GM18502 (cell line): Measurements from ENCODE around the gene FICD.
"Not testable (repeated sequence)": the region's sequence is repeated elsewhere in the genome, so short reads cannot be mapped to it uniquely, and the experiment has no call there.

ENCODE experiments used
- ATAC-seq: cut with Tn5 transposase; IDR thresholded peaks from one replicate; pipeline ENCODE4 v1.9.1; 2021; ENCODE audit warnings: mild to moderate bottlenecking; ENCODE audit not compliant: unreplicated experiment, poor library complexity

The FICD gene

GRCh38 chr12:108527166-108527496 is 12.1 kb downstream of the FICD start:
- no peak for ATAC-seq

- no peak for ATAC-seq
Measured at GRCh38 chr12:108530161-108530560, 15.1 kb downstream of the FICD start.

DNA sequence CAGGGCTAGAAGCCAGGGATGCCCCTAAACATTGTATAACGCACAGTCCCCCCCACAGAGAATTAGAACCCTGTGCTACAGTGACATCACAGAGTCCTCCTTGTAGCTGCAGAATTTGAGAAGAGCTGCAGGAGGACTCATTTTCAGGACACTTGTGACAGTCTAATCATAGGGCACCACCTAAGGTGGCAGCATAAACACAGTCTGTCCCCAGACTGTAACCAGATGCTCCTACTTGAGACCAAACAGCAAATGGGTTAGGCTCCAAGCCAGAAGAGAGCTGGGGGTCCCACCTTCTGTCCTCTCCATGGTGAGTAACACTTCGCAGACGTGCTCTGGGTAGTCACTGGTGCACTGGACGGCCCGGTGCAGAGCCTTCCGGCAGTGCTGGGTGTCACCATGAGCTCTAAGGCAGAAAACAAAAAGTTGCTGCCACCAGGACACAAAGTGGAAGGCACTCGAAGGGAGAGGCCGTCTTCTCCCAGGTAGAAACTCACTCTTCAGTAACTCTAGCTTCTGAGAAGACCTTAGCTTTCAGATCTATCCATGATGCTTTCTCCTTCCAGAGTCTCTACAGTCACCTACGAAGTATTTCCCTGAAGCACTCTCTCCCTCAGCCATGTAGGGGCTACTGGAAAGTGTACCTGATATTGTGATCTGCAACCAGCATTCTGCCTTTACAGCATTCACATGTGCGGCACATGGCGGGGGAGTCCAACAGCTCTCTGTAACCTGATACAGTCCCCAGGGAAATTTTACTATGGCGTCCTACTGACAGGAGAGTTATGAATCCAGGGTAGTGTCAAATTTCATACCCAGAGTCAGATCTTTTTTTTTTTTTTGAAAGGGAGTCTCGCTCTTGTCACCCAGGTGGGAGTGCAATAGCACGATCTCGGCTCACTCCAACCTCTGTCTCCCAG is 17.1 kb downstream of the FICD start:
- ATAC-seq: no peak

DNA sequence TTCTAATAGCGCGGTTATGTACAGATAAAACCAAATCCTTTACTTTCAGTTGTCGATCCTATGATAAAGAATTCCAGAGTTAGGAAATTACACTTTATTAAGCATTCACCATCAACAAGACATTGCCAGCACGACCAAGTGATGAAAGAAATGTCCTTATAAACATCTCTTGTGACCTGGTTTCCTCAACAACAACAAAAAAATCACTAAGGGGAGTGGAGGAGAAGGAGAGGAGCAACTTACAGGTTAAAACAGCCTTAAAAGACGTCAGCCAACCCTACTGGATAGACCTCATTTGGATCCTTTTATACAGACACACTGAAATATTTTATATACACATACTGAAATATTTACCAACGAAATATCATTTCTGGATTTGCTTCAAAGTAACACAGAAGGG is 23.1 kb downstream of the FICD start:
- no peak for ATAC-seq

DNA sequence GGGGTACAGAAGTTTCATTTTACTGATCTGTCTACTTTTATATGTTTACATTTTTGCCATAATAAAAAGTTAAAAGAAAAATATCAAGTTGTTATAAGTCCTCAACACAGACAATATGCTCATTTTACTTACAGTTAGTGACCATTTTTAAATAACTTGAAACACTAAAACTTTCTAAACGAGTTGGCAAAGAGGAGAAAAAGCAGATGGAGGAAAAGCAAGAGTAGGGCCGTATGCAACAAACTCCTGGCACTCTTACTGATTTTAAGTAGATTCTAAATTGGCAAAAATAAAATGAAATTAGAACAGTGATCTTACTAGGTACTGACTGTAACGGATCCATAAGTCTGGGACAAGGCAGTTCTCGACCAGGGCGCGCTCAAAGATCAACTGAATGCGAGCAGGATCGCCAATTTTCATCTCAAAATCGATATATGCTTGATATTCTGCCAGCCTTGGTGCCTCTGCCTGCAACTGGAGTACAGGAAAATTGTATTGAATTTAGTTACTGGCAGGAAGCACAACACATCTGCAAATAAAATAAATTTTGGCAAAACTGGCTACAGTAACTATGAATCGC is 23.6 kb downstream of the FICD start:
- no peak for ATAC-seq

DNA sequence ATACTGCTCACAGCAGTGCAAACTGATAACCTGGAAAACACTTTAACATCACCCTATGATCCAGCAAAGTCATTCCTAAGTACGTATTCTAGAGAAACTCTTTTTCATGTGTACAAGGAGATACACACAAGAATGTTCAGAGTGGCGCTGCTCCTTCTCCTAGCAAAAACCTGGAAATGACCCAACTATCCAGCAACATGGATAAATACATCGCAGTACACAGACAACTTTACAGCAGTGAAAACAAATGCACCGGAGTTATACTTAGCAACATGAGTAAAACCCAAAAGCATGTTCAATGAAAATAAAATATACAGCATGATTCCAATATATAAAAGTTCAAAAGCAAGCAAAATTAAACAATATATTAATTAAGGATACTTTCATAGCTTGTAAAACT is 27.2 kb downstream of the FICD start:
- ATAC-seq: no peak

DNA sequence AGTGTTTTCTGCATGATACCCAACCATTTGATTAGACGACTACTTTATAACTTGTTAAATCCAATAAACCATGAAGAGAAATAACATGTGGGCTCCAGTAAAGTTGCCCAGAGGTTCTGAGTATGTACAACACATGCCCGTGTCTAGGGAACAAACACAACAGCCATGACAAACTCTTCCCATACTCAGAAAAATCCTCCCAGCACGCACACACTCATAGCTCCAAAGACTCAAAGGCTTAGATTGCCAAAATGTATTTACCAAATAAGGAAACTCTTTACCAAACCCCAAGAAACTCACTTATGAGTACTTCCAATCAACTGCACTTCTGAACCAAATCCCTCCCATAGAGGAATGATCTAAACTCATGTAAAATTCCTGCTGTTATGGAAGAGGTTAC is 28.6 kb downstream of the FICD start:
- ATAC-seq: no peak

DNA sequence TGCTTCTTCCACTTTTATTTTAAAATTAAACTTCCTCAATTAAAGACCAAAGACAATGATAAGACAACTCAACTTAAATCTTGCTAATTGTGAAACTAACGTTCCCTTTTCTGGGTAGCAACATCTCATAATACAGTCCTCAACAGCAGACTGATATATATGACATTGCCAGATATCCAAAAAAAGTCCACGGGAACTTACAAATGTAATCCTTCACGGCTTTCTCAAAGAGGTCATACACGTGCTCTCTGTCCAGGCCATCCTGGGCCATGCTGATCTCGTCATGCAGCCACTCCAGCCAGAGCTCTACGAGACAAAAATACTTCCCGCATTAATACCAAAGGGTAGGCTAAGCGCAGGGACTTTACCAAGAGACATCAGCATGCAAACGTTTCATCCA is 32.6 kb downstream of the FICD start:
- no peak for ATAC-seq

GRCh38 chr12:108548954-108549521 is 34.0 kb downstream of the FICD start:
- no peak for ATAC-seq

DNA sequence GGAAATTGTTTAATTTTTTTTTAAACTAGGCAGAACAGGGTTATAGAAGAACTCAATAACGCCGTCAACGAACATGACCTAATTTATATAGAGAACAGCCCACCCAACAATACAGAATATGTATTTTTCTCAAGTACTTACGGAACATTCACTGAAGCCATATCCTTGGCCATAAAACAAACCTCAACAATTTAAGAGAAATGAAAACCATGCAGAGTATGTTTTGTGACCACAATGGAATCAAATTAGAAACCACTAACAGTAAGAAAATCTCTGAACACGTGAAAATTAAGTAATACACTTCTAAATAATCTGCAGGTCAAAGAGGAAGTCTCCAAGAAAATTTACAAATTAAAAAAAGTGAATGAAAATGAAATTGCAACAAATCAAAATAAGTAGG is 36.5 kb downstream of the FICD start:
- ATAC-seq: no peak

- no peak for ATAC-seq
Measured at GRCh38 chr12:108553799-108554198, 38.7 kb downstream of the FICD start.

GRCh38 chr12:108555383-108555782 is 40.3 kb downstream of the FICD start:
- ATAC-seq: not testable (repeated sequence)

DNA sequence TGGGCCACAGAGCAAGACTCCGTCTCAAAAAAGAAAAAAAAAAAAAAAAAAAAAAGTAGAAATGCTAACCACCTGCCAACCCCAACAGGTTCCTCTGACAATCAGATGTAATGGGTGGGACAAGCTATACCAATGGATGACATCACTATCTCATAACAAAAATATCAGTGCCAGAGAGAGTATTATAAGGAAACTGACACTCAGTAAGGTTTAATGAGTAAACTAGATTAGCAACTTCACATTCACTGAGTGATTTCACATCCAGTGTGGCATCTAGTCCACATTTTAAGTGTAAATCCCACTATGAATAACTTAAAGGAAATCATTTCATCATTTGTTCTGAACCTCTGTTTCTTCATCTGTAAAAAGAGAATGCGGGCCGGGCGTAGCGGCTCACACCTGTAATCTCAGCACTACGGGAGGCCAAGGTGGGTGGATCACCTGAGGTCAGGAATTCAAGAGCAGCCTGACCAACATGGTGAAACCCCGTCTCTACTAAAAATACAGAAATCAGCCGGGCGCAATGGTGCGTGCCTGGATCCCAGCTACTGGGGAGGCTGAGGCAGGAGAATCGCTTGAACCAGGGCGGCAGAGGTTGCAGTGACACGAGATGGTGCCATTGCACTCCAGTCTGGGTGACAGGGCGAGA is 44.1 kb downstream of the FICD start:
- ATAC-seq: no peak

- no peak for ATAC-seq
Measured at GRCh38 chr12:108559748-108560147, 44.7 kb downstream of the FICD start.

DNA sequence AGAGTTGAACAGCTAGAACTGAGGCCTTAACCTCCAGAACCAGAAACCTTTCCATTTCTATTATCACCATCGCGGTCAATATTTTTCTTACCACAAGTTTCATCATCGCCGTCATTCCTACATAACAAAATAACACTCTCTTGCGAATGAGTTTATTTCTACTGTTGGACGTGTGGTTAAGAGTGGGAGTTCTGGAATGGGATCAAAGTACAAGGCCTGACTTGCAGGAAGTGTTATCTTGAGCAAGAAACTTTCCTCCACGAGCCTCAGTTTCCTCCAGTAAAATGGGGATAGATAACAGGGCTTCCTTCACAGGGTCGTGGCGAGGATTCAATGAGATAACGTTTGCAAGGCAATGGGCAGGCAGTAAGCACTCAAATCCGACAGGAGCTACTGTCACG is 45.2 kb downstream of the FICD start:
- ATAC-seq: no peak

GRCh38 chr12:108560752-108561719 is 46.0 kb downstream of the FICD start, which contains the start of gene SART3:
Gene SART3 (minus strand): TSS chr12:108561173. CDS start chr12:108561154, 19 bp downstream.
- ATAC-seq: peak; percentile 35

- no peak for ATAC-seq
Measured at GRCh38 chr12:108561852-108562347, 46.8 kb downstream of the FICD start.

DNA sequence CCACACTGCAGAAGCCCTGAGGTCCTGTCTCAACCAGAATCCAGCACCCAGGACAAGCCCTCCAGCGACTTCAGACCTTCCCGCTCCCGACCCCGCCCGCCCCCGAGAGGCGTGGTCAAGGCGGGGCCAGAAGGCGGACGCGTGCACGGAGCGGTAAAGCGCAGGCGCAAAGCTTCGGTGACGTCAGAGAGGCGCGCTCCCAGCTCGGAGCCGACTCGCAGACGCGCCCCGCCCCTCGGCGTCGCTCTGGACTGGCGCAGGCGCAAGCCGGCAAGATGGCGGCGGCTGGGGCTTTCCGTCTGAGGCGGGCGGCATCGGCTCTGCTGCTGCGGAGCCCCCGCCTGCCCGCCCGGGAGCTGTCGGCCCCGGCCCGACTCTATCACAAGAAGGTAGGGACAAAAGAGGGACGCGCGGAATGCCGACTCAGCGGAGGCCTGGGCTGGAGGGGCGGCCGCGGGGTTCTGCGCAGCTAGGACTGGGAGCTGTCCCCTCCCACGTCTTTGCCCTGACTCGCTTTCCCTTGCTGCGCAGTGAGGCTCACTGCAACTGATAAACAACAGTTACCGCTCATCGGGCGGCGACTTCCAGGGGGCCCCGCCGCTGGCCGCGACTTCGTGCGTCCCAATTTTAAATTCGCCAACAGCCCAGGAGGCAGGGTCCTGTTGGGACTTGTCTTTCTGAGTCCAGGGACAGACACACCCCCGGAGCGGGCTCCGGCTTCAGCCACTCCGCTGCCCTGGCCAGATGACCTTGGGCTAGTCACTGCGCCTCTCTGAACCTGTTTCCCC is 47.5 kb downstream of the FICD start, which contains the start of gene ISCU:
ISCU (plus strand) TSS at position 249 of the 788 bp plus-strand sequence; CDS start at position 276, 27 bp downstream.
- ATAC-seq: peak; percentile 56
